ENCODE data around the gene BGLAP. TPM values are rescaled to one million over a fixed set of nuclear protein-coding genes. Genes with fewer than 3 reads are reported as not detected.

Gene BGLAP
- polyA plus RNA-seq, 1 donor from 2014 or later, result 2.5 TPM

DNA sequence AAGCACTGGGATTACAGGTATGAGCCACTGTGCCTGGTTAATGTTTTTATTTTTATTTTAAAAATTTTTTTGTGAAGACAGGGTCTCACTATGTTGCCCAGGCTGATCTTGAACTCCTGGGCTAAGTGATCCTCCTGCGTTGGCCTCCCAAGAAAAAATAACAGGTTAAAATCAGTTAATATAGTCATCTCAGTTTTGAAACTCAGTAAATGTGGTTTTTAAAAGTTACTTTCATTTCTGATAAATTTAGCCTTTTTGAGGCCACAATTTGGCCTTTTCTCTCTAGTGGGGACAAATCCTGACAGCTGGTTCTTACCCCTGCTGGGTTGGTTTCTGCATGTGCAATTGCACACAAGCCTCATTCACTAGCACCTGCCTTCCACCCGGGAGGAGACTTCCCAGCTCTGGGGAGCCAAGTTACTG, 15.9 kb upstream of the BGLAP start:
- no peaks in the 10 kb centered on the region for H3K9me2 ChIP-seq (ENCODE audit: insufficient read depth, low read length)
- H2AFZ ChIP-seq (ENCODE audit: low read depth, low read length), result no peak overlapping the region
- no peaks in the 10 kb centered on the region for H4K20me1 ChIP-seq (ENCODE audit: insufficient read depth)
- H3K4me3 ChIP-seq (ENCODE audit: low read length), result no peak overlapping the region
- no peaks in the 10 kb centered on the region for H3K79me2 ChIP-seq (replicated peaks; ENCODE audit: insufficient read depth, low read length)
- no peak for TF ChIP-seq RAD21 (conservative IDR thresholded peaks at IDR 0.05)
- no peaks in the 10 kb centered on the region for H3F3A ChIP-seq (ENCODE audit: insufficient read depth, low read length, poor library complexity, severe bottlenecking)
- no peak overlapping the region for H3K9ac ChIP-seq (ENCODE audit: low read length)
- H3K27ac ChIP-seq (ENCODE audit: low read length), result no peak overlapping the region
- H3K27me3 ChIP-seq (ENCODE audit: insufficient read depth, low read depth, low read length), result no peaks in the 10 kb centered on the region
- H3K4me2 ChIP-seq (ENCODE audit: low read length), result no peak overlapping the region
- H3K9me3 ChIP-seq (ENCODE audit: low read length), result no peaks in the 10 kb centered on the region
- no peaks in the 10 kb centered on the region for H3K36me3 ChIP-seq (ENCODE audit: insufficient read depth, low read length)

DNA sequence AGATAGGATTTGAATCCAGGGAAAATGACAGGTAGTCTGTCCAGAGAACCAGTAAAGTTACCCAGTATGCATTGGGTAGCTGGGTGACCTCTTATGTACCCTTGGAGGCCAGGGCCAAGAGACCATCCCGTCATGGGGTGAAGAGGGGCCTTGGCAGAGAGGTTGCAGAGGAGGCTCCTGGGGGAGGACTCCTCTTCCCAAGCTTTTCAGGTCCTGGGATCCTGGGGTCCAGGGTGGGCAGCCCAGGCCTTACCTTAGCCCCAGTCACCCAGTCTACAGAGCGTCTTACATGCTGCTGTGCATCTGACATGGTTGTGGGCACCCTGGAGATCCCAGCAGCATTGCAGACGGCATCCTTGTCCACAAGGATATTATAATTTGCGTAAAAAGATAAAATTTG, 15.2 kb upstream of the BGLAP start:
- Histone ChIP-seq H3F3A (ENCODE audit: insufficient read depth, low read length, poor library complexity, severe bottlenecking) (no peaks in the 10 kb centered on the region), H2AFZ (ENCODE audit: low read depth, low read length) (no peak overlapping the region), H3K9ac (ENCODE audit: low read length) (no peak overlapping the region), H4K20me1 (ENCODE audit: insufficient read depth) (no peaks in the 10 kb centered on the region), H3K36me3 (ENCODE audit: insufficient read depth, low read length) (no peaks in the 10 kb centered on the region), H3K27me3 (ENCODE audit: insufficient read depth, low read depth, low read length) (no peaks in the 10 kb centered on the region), H3K9me2 (ENCODE audit: insufficient read depth, low read length) (no peaks in the 10 kb centered on the region), H3K4me3 (ENCODE audit: low read length) (no peak overlapping the region), H3K9me3 (ENCODE audit: low read length) (no peaks in the 10 kb centered on the region), H3K4me2 (ENCODE audit: low read length) (no peak overlapping the region), H3K27ac (ENCODE audit: low read length) (no peak overlapping the region), H3K79me2 (replicated peaks; ENCODE audit: insufficient read depth, low read length) (no peaks in the 10 kb centered on the region)
- no peak for TF ChIP-seq RAD21 (conservative IDR thresholded peaks at IDR 0.05)
- no peak for TF ChIP-seq SMC3 (conservative IDR thresholded peaks at IDR 0.05; ENCODE audit: poor library complexity)
- TF ChIP-seq TAF1 (IDR thresholded peaks at IDR 0.05; ENCODE audit: low read depth), result no peak
- no peak for TF ChIP-seq EP300 (conservative IDR thresholded peaks at IDR 0.05; ENCODE audit: poor library complexity, severe bottlenecking)
- TF ChIP-seq, protein P1, sequence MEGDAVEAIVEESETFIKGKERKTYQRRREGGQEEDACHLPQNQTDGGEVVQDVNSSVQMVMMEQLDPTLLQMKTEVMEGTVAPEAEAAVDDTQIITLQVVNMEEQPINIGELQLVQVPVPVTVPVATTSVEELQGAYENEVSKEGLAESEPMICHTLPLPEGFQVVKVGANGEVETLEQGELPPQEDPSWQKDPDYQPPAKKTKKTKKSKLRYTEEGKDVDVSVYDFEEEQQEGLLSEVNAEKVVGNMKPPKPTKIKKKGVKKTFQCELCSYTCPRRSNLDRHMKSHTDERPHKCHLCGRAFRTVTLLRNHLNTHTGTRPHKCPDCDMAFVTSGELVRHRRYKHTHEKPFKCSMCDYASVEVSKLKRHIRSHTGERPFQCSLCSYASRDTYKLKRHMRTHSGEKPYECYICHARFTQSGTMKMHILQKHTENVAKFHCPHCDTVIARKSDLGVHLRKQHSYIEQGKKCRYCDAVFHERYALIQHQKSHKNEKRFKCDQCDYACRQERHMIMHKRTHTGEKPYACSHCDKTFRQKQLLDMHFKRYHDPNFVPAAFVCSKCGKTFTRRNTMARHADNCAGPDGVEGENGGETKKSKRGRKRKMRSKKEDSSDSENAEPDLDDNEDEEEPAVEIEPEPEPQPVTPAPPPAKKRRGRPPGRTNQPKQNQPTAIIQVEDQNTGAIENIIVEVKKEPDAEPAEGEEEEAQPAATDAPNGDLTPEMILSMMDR (IDR thresholded peaks at IDR 0.05; ENCODE audit: poor library complexity, severe bottlenecking), result no peak
- TF ChIP-seq MXI1 (conservative IDR thresholded peaks at IDR 0.05; ENCODE audit: poor library complexity, severe bottlenecking), result no peak
- no peak for TF ChIP-seq EZH2 (IDR thresholded peaks at IDR 0.05; ENCODE audit: borderline replicate concordance, insufficient read depth, low read length, poor library complexity, severe bottlenecking)
- TF ChIP-seq, protein P2, sequence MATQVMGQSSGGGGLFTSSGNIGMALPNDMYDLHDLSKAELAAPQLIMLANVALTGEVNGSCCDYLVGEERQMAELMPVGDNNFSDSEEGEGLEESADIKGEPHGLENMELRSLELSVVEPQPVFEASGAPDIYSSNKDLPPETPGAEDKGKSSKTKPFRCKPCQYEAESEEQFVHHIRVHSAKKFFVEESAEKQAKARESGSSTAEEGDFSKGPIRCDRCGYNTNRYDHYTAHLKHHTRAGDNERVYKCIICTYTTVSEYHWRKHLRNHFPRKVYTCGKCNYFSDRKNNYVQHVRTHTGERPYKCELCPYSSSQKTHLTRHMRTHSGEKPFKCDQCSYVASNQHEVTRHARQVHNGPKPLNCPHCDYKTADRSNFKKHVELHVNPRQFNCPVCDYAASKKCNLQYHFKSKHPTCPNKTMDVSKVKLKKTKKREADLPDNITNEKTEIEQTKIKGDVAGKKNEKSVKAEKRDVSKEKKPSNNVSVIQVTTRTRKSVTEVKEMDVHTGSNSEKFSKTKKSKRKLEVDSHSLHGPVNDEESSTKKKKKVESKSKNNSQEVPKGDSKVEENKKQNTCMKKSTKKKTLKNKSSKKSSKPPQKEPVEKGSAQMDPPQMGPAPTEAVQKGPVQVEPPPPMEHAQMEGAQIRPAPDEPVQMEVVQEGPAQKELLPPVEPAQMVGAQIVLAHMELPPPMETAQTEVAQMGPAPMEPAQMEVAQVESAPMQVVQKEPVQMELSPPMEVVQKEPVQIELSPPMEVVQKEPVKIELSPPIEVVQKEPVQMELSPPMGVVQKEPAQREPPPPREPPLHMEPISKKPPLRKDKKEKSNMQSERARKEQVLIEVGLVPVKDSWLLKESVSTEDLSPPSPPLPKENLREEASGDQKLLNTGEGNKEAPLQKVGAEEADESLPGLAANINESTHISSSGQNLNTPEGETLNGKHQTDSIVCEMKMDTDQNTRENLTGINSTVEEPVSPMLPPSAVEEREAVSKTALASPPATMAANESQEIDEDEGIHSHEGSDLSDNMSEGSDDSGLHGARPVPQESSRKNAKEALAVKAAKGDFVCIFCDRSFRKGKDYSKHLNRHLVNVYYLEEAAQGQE (IDR thresholded peaks at IDR 0.05; ENCODE audit: borderline replicate concordance), result no peak
- TF ChIP-seq POLR2AphosphoS5 (IDR thresholded peaks at IDR 0.05), result no peak

DNA sequence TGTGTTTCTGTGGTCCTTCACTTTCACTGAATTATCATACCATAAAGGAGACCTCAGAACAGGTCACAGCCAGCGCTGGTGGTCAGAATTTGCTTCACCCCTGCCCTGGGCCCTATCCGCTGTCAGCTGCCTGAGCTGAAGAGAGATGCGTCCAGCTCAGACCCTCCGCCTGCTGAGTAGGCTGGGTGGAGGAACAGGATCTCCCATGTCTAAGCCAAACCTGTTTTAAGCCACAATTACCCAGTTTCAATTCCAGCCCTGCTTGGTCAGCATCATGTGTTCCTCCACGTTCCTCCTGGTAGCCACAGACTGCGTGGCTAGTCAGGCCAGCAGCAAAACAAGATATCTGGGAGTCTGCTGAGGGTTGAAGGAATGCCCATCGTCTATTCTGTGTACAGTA, 13.5 kb upstream of the BGLAP start:
- Histone ChIP-seq H3F3A (ENCODE audit: insufficient read depth, low read length, poor library complexity, severe bottlenecking) (no peaks in the 10 kb centered on the region), H3K79me2 (replicated peaks; ENCODE audit: insufficient read depth, low read length) (no peaks in the 10 kb centered on the region), H3K9me2 (ENCODE audit: insufficient read depth, low read length) (no peaks in the 10 kb centered on the region), H2AFZ (ENCODE audit: low read depth, low read length) (no peak overlapping the region), H3K27me3 (ENCODE audit: insufficient read depth, low read depth, low read length) (no peaks in the 10 kb centered on the region), H3K4me2 (ENCODE audit: low read length) (no peak overlapping the region), H4K20me1 (ENCODE audit: insufficient read depth) (no peaks in the 10 kb centered on the region), H3K27ac (ENCODE audit: low read length) (no peak overlapping the region), H3K9me3 (ENCODE audit: low read length) (no peaks in the 10 kb centered on the region), H3K4me3 (ENCODE audit: low read length) (no peak overlapping the region), H3K36me3 (ENCODE audit: insufficient read depth, low read length) (no peaks in the 10 kb centered on the region), H3K9ac (ENCODE audit: low read length) (no peak overlapping the region)
- TF ChIP-seq EZH2 (IDR thresholded peaks at IDR 0.05; ENCODE audit: borderline replicate concordance, insufficient read depth, low read length, poor library complexity, severe bottlenecking), result no peak
- no peak for TF ChIP-seq RAD21 (conservative IDR thresholded peaks at IDR 0.05)
- TF ChIP-seq SMC3 (conservative IDR thresholded peaks at IDR 0.05; ENCODE audit: poor library complexity), result no peak
- TF ChIP-seq POLR2AphosphoS5 (IDR thresholded peaks at IDR 0.05), result no peak
- no peak for TF ChIP-seq TAF1 (IDR thresholded peaks at IDR 0.05; ENCODE audit: low read depth)
- no peak for TF ChIP-seq MXI1 (conservative IDR thresholded peaks at IDR 0.05; ENCODE audit: poor library complexity, severe bottlenecking)
- TF ChIP-seq, protein P1 (IDR thresholded peaks at IDR 0.05; ENCODE audit: poor library complexity, severe bottlenecking), result no peak
- TF ChIP-seq, protein P2 (IDR thresholded peaks at IDR 0.05; ENCODE audit: borderline replicate concordance), result no peak
